Measurements from ENCODE around the gene TIE1. TPM values are rescaled to one million over a fixed set of nuclear protein-coding genes. Genes with fewer than 3 reads are reported as not detected.
A peak's percentile ranks its signal among the peaks of the same experiment; 100 is the strongest.

TIE1 gene
- total RNA-seq, 1 experiment from 2014 or later = not detected

- Histone ChIP-seq H3K79me2 (ENCODE audit: low read depth) (peaks cover 20% of the 10 kb centered on the region), H4K20me1 (ENCODE audit: insufficient read depth) (no peaks in the 10 kb centered on the region), H3K9me2 (ENCODE audit: insufficient read depth) (no peaks in the 10 kb centered on the region), H3K36me3 (ENCODE audit: low read depth) (no peaks in the 10 kb centered on the region), H3K4me2 (peak within 1 kb of the TSS; percentile 99), H3K27me3 (ENCODE audit: insufficient read depth, low read depth) (no peaks in the 10 kb centered on the region), H3K4me1 (replicated peaks; ENCODE audit: insufficient read depth) (peaks cover 22% of the 10 kb centered on the region), H3F3A (ENCODE audit: insufficient read depth, low read depth) (no peaks in the 10 kb centered on the region; the same call in 1 of the 2 replicates), H3K9me3 (ENCODE audit: insufficient read depth, low read depth) (no peaks in the 10 kb centered on the region), H3K27ac (peak within 1 kb of the TSS; percentile 21), H3K4me3 (peak within 1 kb of the TSS; percentile 71), H2AFZ (peak within 1 kb of the TSS; percentile 80)
- intact Hi-C loops (cut with micrococcal nuclease; ENCODE audit: unreplicated experiment) = loop anchor here (1.0 to 5.0 kb wide), 5 partner anchors 37 to 81 kb away; partner anchors contain the start of gene CDC20
- DNase-seq = peak; percentile 91 to 97
- TF ChIP-seq EZH2 (IDR thresholded peaks at IDR 0.05; ENCODE audit: low read depth) = no peak
- TF ChIP-seq CTCF (conservative IDR thresholded peaks at IDR 0.05) = peak; percentile 70
- BruUV-seq (replicated peaks) = no TSS peak
- POLR2A ChIA-PET (ENCODE audit: unreplicated experiment) = interaction anchor here (0.6 to 1.3 kb wide), 16 partner anchors 9 to 708 kb away, joined by 3 to 37 read pairs (median 6); partner anchors contain the start of genes CDC20 and ELOVL1
- CTCF ChIA-PET = interaction anchor here (0.6 to 1.4 kb wide), 11 partner anchors 9 to 365 kb away, joined by 3 to 14 read pairs (median 4); partner anchors contain the start of genes CFAP57 and EBNA1BP2
Measured at GRCh38 chr1:43285269-43285990, 15.4 kb upstream of the TIE1 start, which contains the start of gene C1orf210. Gene C1orf210 (minus strand): TSS chr1:43285581. CDS start chr1:43283270, 2,311 bp downstream.

- no peaks in the 10 kb centered on the region for H3K9me2 ChIP-seq (ENCODE audit: insufficient read depth)
- no peaks in the 10 kb centered on the region; the same call in 1 of the 2 replicates for H3F3A ChIP-seq (ENCODE audit: insufficient read depth, low read depth)
- no peaks in the 10 kb centered on the region for H3K27me3 ChIP-seq (ENCODE audit: insufficient read depth, low read depth)
- no peaks in the 10 kb centered on the region for H4K20me1 ChIP-seq (ENCODE audit: insufficient read depth)
- intact Hi-C loops (cut with micrococcal nuclease; ENCODE audit: unreplicated experiment) = loop anchor here (5.0 kb wide), 1 partner anchor 36 kb away; no protein-coding TSS in a partner anchor
- H3K4me2 ChIP-seq = peak overlapping the region; percentile 99
- H3K27ac ChIP-seq = peak overlapping the region; percentile 21; the same call in 1 of the 2 replicates
- no peaks in the 10 kb centered on the region for H3K9me3 ChIP-seq (ENCODE audit: insufficient read depth, low read depth)
- H3K4me1 ChIP-seq (replicated peaks; ENCODE audit: insufficient read depth) = peaks cover 22% of the 10 kb centered on the region
- BruUV-seq (replicated peaks) = no TSS peak
- no peak overlapping the region for H2AFZ ChIP-seq
- peaks cover 20% of the 10 kb centered on the region for H3K79me2 ChIP-seq (ENCODE audit: low read depth)
- CTCF ChIA-PET = interaction anchor here (0.6 to 1.2 kb wide), 6 partner anchors 8 to 274 kb away, joined by 3 to 14 read pairs (median 8); no protein-coding TSS in a partner anchor
- DNase-seq = no peak
- no peaks in the 10 kb centered on the region for H3K36me3 ChIP-seq (ENCODE audit: low read depth)
- TF ChIP-seq CTCF (conservative IDR thresholded peaks at IDR 0.05) (no peak), EZH2 (IDR thresholded peaks at IDR 0.05; ENCODE audit: low read depth) (no peak)
- POLR2A ChIA-PET (ENCODE audit: unreplicated experiment) = interaction anchor here (0.6 to 1.3 kb wide), 10 partner anchors 11 to 105 kb away, joined by 3 to 37 read pairs (median 6); partner anchors contain the start of genes CDC20 and ELOVL1
- H3K4me3 ChIP-seq = peak overlapping the region; percentile 71; the same call in 1 of the 2 replicates
Measured at GRCh38 chr1:43286115-43286514, 14.7 kb upstream of the TIE1 start.

- H2AFZ ChIP-seq = no peak overlapping the region
- H3K4me2 ChIP-seq = no peak overlapping the region
- no peak overlapping the region for H3K4me3 ChIP-seq
- no peaks in the 10 kb centered on the region for H3K9me2 ChIP-seq (ENCODE audit: insufficient read depth)
- no peaks in the 10 kb centered on the region for H3K27me3 ChIP-seq (ENCODE audit: insufficient read depth, low read depth)
- H3K79me2 ChIP-seq (ENCODE audit: low read depth) = peaks cover 20% of the 10 kb centered on the region
- DNase-seq = no peak
- H3K36me3 ChIP-seq (ENCODE audit: low read depth) = no peaks in the 10 kb centered on the region
- no peaks in the 10 kb centered on the region for H3K9me3 ChIP-seq (ENCODE audit: insufficient read depth, low read depth)
- H3K27ac ChIP-seq = no peak overlapping the region
- intact Hi-C loops (cut with micrococcal nuclease; ENCODE audit: unreplicated experiment) = loop anchor here (5.0 kb wide), 1 partner anchor 36 kb away; no protein-coding TSS in a partner anchor
- H3F3A ChIP-seq (ENCODE audit: insufficient read depth, low read depth) = no peaks in the 10 kb centered on the region; the same call in 1 of the 2 replicates
- no peak for TF ChIP-seq EZH2 (IDR thresholded peaks at IDR 0.05; ENCODE audit: low read depth)
- no peak for TF ChIP-seq CTCF (conservative IDR thresholded peaks at IDR 0.05)
- peaks cover 22% of the 10 kb centered on the region for H3K4me1 ChIP-seq (replicated peaks; ENCODE audit: insufficient read depth)
- ChIA-PET CTCF (no interaction called here), POLR2A (ENCODE audit: unreplicated experiment) (interaction anchor here (0.6 kb wide), 2 partner anchors 16 to 96 kb away, joined by 3 to 7 read pairs; no protein-coding TSS in a partner anchor)
- no peaks in the 10 kb centered on the region for H4K20me1 ChIP-seq (ENCODE audit: insufficient read depth)
- BruUV-seq (replicated peaks) = no TSS peak
Measured at GRCh38 chr1:43286533-43286932, 14.2 kb upstream of the TIE1 start.
